ENCODE data around the gene FSTL5.

GRCh38 chr4:161813389-161813788 lies 350.4 kb downstream of the FSTL5 start:
- no peak for TF ChIP-seq SP1 (IDR thresholded peaks at IDR 0.05)
- no peak for TF ChIP-seq EGR1 (IDR thresholded peaks at IDR 0.05; ENCODE audit: low read depth in 2 of 2)
- TF ChIP-seq MAX (IDR thresholded peaks at IDR 0.05): no peak
- no peak for TF ChIP-seq ATF3 (IDR thresholded peaks at IDR 0.05)
- TF ChIP-seq CTCF (IDR thresholded peaks at IDR 0.05; ENCODE audit: low read depth, low read length, missing input control): no peak
- TF ChIP-seq REST (IDR thresholded peaks at IDR 0.05): no peak
- no peak for TF ChIP-seq ZBTB33 (IDR thresholded peaks at IDR 0.05)
- no peak for TF ChIP-seq TAF1 (conservative IDR thresholded peaks at IDR 0.05)
